GM18519 (cell line): ENCODE data around the gene MYL1.

Experiments
- ATAC-seq: cut with Tn5 transposase; IDR thresholded peaks from one replicate; pipeline ENCODE4 v1.9.1; 2021; ENCODE audit warnings: mild to moderate bottlenecking, moderate library complexity; ENCODE audit not compliant: unreplicated experiment, low FRiP score

MYL1 gene

GRCh38 chr2:210268281-210268680 is 46.7 kb downstream of the MYL1 start:
- ATAC-seq: no peak

DNA sequence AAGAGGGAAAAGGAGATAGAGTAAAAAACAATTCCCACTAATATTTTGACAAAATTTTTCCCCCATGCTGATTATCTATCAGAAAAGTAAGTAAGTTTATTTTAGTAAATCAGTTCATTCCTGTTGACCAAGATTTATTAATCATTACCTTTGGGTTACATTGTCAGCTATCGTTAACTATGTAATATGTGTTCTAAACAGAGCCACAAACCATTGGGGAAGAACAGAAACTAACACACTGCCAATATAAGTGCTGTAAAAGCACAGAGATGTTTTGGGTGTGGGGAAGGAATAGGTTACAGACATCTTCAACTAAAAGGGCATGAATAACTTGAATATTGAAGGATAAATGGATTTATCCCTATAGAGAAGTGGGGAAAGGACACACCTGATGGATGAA is 47.3 kb downstream of the MYL1 start:
- ATAC-seq: no peak

- ATAC-seq: no peak
These were observed 50.7 kb downstream of the MYL1 start for GRCh38 chr2:210264282-210264681.

- no peak for ATAC-seq
These were observed 51.1 kb downstream of the MYL1 start for GRCh38 chr2:210263841-210264240.

DNA sequence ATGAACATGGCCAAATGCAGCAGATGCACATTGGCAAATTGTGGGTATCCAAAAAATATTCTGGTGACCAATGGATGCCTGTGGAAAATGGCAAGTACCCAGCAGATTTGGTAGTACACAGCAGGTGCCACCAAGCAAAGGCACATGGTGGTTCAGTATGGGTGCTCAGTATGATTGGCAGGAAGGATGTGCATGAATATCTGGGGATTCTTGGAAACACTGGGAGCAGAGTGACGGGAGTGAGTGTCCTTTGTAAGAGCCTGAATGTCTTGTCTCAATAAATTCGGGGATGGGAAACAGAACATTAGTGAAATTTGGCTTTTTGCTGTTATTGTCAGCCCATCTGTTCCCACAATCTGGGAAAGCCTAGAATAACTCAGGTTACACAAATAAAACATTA is 52.9 kb downstream of the MYL1 start:
- no peak for ATAC-seq

DNA sequence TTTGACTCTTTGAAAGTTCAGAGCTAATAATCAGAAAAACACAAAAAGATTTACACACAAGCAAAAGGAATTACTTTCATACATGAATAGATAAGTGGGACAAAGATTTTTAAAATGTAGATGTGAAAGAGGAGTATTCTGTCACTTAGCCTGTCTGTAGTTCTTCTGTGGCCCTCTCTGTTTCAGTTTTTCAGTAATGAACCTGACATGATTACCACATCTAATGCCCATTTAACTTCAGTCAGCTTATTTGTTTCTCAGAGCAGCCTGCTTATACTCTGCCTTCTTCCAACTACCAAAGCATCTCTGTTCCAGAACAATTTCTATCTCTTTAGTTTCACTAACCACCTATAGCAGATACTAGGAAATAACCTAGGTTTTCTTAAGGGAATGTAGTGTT is 55.3 kb downstream of the MYL1 start:
- ATAC-seq: no peak

DNA sequence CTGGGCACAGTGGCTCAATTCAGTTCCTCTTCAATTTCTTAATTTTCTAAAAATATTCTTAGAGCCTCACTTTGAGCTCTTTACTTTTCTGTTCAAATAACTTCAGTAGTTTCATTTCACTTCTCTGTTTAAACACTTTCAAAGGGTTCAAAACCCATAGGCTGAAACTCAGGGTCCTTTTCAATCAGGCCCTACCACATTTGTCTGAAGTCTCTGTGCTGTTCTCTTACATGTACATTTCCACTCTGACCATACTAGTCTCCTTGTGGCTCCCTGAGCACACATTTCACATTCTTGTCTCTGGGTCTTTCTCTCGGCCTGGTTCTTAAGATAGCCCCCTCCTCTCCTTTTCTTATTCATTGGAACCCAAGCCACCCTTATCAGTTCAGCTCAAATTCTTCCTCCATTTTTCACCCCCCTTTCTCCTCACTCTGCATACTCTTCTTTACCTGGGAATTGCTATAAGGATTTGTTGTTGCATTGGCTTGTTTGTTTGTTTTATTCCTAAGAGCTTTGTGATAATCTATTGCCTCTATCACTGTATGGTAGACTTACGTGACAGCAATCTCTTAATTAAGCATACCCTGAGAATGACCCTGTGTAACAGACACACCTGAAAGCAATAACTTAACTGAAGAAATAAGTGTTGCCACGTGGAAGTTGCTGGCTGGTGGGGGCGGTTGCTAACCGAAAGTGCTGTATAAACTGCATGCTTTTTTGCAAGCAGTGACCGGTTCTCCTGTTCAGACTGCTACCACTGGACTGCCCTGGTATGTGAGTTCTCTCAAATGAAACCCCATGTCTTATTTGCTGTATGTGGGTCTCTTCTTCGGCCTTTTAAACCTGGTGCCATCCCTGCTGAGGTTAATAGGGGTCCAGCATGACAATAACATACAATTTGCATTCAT is 62.0 kb downstream of the MYL1 start:
- ATAC-seq: no peak

DNA sequence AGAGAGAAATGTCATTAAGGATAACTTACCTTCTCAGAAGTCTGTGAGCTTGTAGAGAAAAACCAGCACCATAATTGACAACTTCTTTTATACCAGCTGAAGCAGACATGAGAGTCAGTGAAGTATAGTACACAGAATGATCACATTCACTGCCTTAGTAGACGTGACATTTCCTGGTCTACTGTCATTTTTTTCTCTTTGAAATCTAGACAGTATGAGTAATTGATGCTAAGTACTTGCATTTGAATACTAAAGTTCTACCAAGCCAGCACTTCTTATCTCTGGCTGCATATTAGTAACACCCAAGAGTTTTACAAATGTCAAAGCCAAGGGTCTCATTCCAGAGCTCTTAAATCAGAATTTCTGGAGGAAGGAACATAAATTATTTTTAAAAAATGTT is 64.4 kb downstream of the MYL1 start:
- ATAC-seq: no peak
